ENCODE measurements around the gene IMMP1L.

The IMMP1L gene

DNA sequence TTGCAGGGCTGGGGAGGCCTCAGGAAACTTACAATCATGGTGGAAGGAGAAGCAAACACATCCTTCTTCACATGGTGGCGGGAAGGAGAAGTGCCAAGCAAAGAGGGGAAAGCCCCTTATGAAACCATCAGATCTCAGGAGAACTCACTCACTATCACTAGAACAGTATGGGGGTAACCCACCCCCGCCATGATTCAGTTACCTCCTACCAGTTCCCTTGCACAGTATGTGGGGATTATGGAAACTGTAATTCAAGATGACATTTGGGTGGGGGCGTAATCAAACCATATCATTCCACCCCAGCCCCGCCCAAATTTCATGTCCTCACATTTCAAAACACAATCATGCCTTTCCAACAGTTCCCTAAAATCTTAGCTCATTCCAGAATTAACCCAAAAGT lies 16.2 kb downstream of the IMMP1L start:
- H3K4me3 ChIP-seq (ENCODE audit: low read depth, low read length) = no peak overlapping the region
- TF ChIP-seq CTCF (IDR thresholded peaks at IDR 0.05; ENCODE audit: low read depth, low read length, missing control alignments) = no peak
- DNase-seq (ENCODE audit: low read depth) = no peak

- no peak overlapping the region for H3K4me3 ChIP-seq (ENCODE audit: low read depth, low read length)
- no peak for TF ChIP-seq CTCF (IDR thresholded peaks at IDR 0.05; ENCODE audit: low read depth, low read length, missing control alignments)
- no peak for DNase-seq (ENCODE audit: low read depth)
Measured at GRCh38 chr11:31492320-31492913, 17.0 kb downstream of the IMMP1L start.

DNA sequence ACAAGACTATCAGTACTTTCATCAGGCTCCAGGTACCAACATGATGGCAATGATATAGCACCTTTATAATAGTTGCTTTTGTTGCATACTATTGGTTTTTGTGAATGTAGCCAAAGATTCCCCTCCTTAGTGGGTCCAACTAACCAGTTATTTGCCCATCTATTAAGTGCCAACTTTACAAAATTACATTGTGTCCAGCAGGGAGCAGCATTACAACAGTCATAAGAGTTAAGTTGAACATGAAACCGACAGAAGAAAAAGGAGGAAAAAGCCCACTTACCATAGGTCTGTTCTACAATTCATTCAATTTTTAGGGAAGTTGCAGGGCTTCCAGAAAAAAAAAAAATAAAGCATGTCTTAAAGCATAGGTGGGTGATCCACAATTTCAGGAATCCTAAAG lies 21.6 kb downstream of the IMMP1L start:
- DNase-seq (ENCODE audit: low read depth) = peak; percentile 8
- no peak overlapping the region for H3K4me3 ChIP-seq (ENCODE audit: low read depth, low read length)
- peak; percentile 32 for TF ChIP-seq CTCF (IDR thresholded peaks at IDR 0.05; ENCODE audit: low read depth, low read length, missing control alignments)

DNA sequence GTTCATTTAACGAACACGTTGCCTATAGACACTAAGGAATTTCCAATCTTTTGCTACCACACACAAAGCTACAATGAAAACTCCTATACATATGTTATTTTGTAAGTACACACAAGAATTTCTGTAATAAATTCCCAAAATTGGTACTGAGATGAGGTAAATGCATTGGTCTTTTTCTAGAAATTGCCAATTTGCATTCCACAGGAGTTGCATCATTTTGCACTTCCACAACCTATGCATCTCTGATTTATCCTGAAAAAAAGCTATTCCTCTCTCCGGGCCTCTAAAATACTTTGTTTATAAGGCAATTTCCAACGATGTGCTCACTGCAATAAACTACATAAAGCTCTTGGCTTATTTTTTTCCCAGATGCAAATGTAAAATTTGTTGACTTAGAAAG lies 24.9 kb downstream of the IMMP1L start:
- DNase-seq (ENCODE audit: low read depth) = no peak
- TF ChIP-seq CTCF (IDR thresholded peaks at IDR 0.05; ENCODE audit: low read depth, low read length, missing control alignments) = no peak
- no peak overlapping the region for H3K4me3 ChIP-seq (ENCODE audit: low read depth, low read length)

DNA sequence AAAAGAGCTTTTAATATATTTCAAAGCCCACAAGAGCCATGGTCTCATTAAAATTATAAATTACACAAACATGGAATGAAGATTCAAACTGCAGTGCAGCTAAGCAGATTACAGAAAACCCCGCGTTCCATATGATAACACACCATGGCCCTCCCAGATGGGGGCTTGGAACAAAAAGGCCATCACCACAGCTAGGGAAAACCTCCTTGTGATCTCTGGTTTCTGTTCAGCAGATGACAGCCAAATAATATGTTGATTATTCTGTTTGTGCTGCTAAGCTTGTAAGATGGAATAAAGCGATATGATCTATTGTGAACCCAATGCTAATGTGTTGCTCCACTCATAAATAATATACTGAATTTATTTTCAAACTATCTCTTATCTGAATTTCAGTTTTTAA lies 28.5 kb downstream of the IMMP1L start:
- DNase-seq (ENCODE audit: low read depth) = no peak
- no peak overlapping the region for H3K4me3 ChIP-seq (ENCODE audit: low read depth, low read length)
- TF ChIP-seq CTCF (IDR thresholded peaks at IDR 0.05; ENCODE audit: low read depth, low read length, missing control alignments) = no peak

DNA sequence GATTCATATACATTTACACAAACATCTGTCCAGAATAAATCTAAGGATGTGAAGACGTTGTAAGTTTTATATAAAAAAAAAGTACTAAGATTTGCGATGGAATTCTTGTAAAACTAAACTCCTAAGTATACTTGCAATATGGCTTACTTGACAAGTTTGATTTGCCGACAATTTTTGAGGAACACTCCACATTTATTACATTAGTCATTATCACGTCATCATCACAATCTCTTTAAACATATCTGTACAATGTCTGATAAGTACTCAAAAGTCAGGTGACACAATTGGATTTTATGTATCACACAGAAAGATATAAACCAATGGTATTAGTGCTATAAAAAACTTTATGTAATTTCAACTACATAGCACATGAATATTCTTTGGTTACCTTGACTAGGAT lies 30.4 kb downstream of the IMMP1L start:
- no peak overlapping the region for H3K4me3 ChIP-seq (ENCODE audit: low read depth, low read length)
- no peak for DNase-seq (ENCODE audit: low read depth)
- no peak for TF ChIP-seq CTCF (IDR thresholded peaks at IDR 0.05; ENCODE audit: low read depth, low read length, missing control alignments)

DNA sequence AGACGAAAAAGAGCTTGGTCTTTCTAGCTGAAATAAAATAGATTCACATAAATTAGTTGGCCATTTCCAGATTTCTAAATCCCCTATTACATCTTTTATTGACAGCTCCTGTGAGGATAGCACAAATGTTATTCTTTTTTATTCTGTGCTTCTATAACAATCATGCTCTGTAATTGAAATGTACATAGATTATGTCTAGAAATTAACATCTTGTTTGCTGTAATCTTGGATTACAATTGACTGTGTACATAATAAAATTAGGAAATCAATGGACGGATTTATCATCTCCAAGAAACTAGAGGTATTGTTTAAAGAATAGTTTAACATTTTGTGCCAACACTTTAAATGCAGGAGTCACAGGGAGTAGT lies 31.2 kb downstream of the IMMP1L start:
- no peak for DNase-seq (ENCODE audit: low read depth)
- no peak for TF ChIP-seq CTCF (IDR thresholded peaks at IDR 0.05; ENCODE audit: low read depth, low read length, missing control alignments)
- H3K4me3 ChIP-seq (ENCODE audit: low read depth, low read length) = no peak overlapping the region
